ENCODE measurements around the gene PRR35.
A peak's percentile ranks its signal among the peaks of the same experiment; 100 is the strongest.

Gene PRR35

DNA sequence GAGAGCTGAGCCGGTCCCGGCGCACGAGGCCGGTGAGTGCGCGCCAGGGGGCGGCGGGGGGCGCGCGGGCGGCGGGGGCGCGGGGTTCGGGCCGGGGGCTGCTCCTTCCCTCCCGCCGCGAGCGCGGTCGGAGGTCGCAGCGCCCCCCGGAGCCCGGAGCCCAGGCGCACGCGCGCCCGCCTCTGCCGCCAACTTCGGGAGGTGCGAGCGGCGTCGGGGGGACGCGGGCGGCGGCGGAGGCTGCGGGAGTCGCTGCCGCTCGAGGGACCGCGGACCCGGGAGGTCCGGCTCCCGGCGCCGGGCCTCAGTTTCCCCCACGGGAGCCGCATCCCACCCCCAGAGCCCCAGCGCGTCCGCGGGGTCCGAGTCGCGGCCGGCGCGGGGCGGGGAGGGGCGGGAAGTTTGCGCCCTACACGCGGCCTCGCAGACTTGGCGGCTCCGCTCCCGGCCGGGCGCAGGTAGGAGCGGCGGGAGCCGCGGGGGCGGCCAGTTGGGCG lies at the start of gene PRR35:
PRR35 (plus strand) TSS at position 191 of the 497 bp plus-strand sequence. CDS start 2,901 bp downstream, outside the sequence.
- Mint-ChIP-seq H3K27me3 (peaks cover 42% of the 10 kb centered on the region), H3K4me3 (peak within 1 kb of the TSS in 1 of 2 donors; percentile 62)

DNA sequence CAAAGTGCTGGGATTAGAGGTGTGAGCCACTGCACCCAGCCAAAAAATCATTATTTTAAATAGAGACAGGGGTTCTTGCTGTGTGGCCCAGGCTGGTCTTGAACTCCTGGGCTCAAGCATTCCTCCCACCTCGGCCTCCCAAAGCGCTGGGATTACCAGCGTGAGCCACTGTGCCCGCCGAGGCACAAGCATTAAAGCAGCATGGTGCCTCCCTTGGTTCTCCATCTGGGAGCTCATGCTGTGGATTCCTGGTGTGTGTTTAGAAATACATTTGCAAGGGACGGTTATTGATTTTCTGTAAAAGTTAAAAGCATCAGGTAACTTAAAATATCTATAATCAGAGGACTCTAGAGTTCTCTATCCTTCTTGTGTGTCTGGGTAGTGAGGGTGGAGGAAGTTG lies 47.4 kb upstream of the PRR35 start:
- H3K4me3 Mint-ChIP-seq: no peak overlapping the region
- H3K9me3 Mint-ChIP-seq: no peaks in the 10 kb centered on the region
- H3K4me1 Mint-ChIP-seq: no peaks in the 10 kb centered on the region
- peak overlapping the region; percentile 33 to 63 for H3K27ac Mint-ChIP-seq
- no peaks in the 10 kb centered on the region for H3K27me3 Mint-ChIP-seq
- DNase-seq (no peak), ATAC-seq (no peak)

More for the DNA sequence above, at the start of gene PRR35:
- Mint-ChIP-seq H3K27ac (no peak within 1 kb of the TSS), H3K4me1 (no peaks in the 10 kb centered on the region), H3K9me3 (no peaks in the 10 kb centered on the region)
- ATAC-seq (no peak), DNase-seq (no peak)

DNA sequence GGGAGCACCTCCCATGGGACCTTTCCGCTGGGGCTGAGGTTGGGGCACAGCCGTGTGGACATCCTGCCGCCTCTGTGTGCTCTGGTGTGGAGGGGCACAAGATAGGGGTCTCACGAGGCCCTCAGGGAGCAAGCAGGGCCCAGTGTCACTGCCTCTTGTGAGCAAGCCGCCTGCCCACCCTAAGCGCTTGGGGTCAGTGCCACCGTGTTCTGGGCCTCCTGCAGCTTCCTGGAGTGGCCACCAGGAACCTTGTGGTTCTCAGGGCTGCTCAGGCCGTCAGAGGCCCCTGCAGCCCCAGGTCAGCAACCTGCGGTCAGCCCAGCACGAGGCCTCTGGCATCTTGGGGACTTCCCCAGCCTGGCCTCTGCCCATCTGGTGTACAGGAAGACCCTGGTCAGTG lies 46.2 kb upstream of the PRR35 start:
- Mint-ChIP-seq H3K27ac (no peak overlapping the region), H3K27me3 (no peaks in the 10 kb centered on the region), H3K4me1 (no peaks in the 10 kb centered on the region), H3K4me3 (no peak overlapping the region), H3K9me3 (no peaks in the 10 kb centered on the region)
- no peak for ATAC-seq
- no peak for DNase-seq

DNA sequence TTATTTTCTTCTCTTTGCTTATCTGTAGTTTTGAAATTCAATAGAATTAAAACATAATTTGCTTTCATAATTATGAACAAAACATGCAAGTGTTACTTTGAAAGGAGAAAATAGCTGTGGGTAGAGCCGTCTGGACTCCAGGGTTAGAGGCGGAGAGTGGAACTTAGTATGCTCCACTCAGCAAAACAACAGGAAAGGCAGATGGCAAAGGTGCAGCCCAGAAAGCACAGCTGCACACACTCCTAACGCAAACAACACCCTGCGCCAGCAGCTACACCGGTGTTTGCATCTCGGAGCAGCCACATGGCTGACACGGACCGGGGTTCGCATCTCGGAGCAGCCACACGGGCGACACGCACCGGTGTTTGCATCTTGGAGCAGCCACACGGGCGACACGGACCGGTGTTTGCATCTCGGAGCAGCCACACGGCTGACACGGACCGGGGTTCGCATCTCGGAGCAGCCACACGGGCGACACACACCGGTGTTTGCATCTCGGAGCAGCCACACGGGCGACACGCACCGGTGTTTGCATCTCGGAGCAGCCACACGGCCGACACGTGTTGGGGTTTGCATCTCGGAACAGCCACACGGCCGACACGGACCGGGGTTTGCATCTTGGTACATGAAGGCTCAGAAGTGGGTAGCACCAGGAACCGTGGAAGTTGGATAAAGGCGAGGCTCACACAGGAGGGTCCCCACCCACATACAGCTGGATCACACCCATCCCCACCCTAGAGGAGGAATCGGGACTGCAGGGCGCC lies 44.8 kb upstream of the PRR35 start:
- ATAC-seq (no peak), DNase-seq (no peak)
- Mint-ChIP-seq H3K27me3 (no peaks in the 10 kb centered on the region), H3K4me1 (no peaks in the 10 kb centered on the region), H3K27ac (no peak overlapping the region), H3K9me3 (no peaks in the 10 kb centered on the region), H3K4me3 (no peak overlapping the region)

DNA sequence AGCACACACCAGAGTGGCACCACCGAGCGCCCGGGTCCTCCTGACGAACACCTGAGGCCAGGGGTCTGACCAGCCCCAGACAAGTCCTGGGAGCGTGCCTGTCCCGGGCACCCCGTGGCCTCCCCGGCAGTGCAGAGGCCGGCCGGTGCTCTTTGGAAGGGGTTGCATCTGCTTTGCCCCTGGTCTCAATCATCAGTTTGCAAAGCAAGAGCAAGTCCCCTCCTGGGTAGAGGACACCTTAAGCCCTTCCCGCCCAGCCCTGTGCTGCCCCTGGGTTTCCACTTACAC lies 44.3 kb upstream of the PRR35 start:
- ATAC-seq: no peak
- Mint-ChIP-seq H3K27me3 (no peaks in the 10 kb centered on the region), H3K9me3 (no peaks in the 10 kb centered on the region), H3K4me1 (no peaks in the 10 kb centered on the region), H3K4me3 (no peak overlapping the region), H3K27ac (no peak overlapping the region)
- no peak for DNase-seq

DNA sequence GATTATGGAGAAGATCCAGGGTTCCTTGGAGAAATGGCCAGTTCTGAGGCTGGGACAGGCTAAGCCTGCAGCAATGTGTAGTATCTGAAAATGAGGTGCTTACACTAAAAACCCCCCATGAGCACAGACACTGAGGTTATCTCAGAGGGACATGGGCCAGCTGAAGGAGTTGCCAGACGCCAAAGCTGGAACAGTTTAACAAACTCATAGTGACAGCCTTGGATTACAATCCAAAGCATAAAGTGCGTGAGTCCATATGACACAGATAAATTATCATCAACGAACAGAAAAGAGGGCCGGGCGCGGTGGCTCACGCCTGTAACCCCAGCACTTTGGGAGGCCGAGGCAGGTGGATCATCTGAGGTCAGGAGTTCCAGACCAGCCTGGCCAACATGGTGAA lies 43.9 kb upstream of the PRR35 start:
- no peak overlapping the region for H3K27ac Mint-ChIP-seq
- ATAC-seq: no peak

GRCh38 chr16:518858-519257 lies 41.3 kb upstream of the PRR35 start:
- H3K4me1 Mint-ChIP-seq: peaks cover 12% of the 10 kb centered on the region
- H3K9me3 Mint-ChIP-seq: no peaks in the 10 kb centered on the region
- no peak overlapping the region for H3K4me3 Mint-ChIP-seq
- H3K27ac Mint-ChIP-seq: no peak overlapping the region
- no peak for DNase-seq
- no peaks in the 10 kb centered on the region for H3K27me3 Mint-ChIP-seq
- ATAC-seq: no peak

More for the DNA sequence above, 43.9 kb upstream of the PRR35 start:
- DNase-seq: no peak
- Mint-ChIP-seq H3K9me3 (no peaks in the 10 kb centered on the region), H3K27me3 (no peaks in the 10 kb centered on the region), H3K4me3 (no peak overlapping the region), H3K4me1 (no peaks in the 10 kb centered on the region)

- DNase-seq (no peak), ATAC-seq (no peak)
- H3K4me1 Mint-ChIP-seq: peaks cover 17% of the 10 kb centered on the region
- no peaks in the 10 kb centered on the region for H3K9me3 Mint-ChIP-seq
- no peaks in the 10 kb centered on the region for H3K27me3 Mint-ChIP-seq
- peak overlapping the region in 1 of 2 donors; percentile 69 for H3K27ac Mint-ChIP-seq
- H3K4me3 Mint-ChIP-seq: no peak overlapping the region
Measured at GRCh38 chr16:519425-519824, 40.8 kb upstream of the PRR35 start.

GRCh38 chr16:519841-520687 lies 40.1 kb upstream of the PRR35 start:
- H3K9me3 Mint-ChIP-seq: no peaks in the 10 kb centered on the region

DNA sequence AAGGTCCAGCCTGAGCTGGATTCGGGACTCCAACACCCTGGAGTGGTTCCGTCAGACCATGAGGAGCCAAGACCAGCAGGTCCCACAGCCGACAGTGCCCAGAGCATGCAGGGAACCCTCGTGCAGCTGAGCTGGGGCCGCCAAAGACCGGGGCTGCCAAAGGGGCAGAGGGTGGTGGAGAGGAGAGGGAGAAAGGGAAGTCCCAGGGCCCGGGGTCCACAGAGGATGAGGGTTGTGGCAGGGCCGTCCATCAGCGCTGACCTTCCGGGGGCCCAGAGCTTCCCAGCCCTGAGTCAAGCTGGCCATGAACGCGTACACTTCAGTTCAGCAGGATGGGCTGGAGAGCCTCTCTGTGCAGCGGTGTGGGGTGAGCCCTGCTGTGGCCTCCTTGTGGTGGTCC lies 39.3 kb upstream of the PRR35 start:
- no peak for ATAC-seq
- Mint-ChIP-seq H3K4me3 (no peak overlapping the region), H3K27ac (no peak overlapping the region), H3K4me1 (peaks cover 32% of the 10 kb centered on the region), H3K9me3 (no peaks in the 10 kb centered on the region), H3K27me3 (no peaks in the 10 kb centered on the region)
- no peak for DNase-seq

More at GRCh38 chr16:519841-520687, 40.1 kb upstream of the PRR35 start:
- ATAC-seq: no peak
- H3K27me3 Mint-ChIP-seq: no peaks in the 10 kb centered on the region
- H3K4me3 Mint-ChIP-seq: no peak overlapping the region
- no peak for DNase-seq
- peak overlapping the region in 1 of 2 donors; percentile 19 for H3K27ac Mint-ChIP-seq
- peaks cover 24% of the 10 kb centered on the region for H3K4me1 Mint-ChIP-seq

GRCh38 chr16:521381-522210 lies 38.6 kb upstream of the PRR35 start:
- Mint-ChIP-seq H3K4me3 (no peak overlapping the region), H3K27ac (no peak overlapping the region), H3K9me3 (no peaks in the 10 kb centered on the region)

DNA sequence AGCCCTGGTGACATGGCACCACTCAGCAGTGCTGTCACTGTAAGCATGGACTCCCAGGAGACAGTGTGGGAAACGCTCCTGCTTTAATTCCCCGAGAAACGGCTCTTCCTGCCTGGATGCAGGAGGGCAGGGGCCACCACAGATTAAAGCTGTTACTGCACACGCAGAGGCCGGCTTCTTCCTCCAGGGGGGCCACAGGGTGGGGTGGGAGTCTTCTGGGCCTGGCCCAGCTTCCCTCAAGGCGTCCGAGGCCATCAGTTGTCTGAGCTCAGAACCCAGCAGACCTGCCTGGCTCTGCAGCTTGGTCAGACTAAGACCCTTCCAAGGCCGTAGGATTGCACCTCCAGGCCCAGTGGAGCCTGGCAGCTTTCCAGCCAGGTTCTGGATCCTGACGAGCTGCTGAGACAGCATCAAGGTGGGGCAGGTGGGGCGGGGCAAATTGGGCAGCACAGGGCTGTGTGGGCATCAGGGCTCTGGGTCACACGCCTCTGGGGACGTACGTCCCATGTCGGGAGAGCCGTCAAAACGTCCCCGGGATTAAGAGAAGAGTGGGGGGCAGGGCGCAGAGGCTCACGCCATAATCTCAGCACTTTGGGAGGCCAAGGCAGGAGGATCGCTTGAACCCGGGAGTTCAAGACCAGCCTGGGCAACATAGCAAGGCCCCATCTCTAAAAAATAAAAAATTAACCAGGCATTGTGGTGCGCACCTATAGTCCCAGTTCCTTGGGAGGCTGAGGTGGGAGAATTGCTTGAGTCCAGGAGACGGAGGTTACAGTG lies 37.7 kb upstream of the PRR35 start:
- Mint-ChIP-seq H3K27me3 (no peaks in the 10 kb centered on the region), H3K4me1 (peaks cover 42% of the 10 kb centered on the region), H3K4me3 (no peak overlapping the region), H3K27ac (peak overlapping the region; percentile 10 to 43), H3K9me3 (no peaks in the 10 kb centered on the region)
- no peak for ATAC-seq
- no peak for DNase-seq

More at GRCh38 chr16:521381-522210, 38.6 kb upstream of the PRR35 start:
- ATAC-seq (no peak), DNase-seq (no peak)
- no peaks in the 10 kb centered on the region for H3K27me3 Mint-ChIP-seq
- peaks cover 39% of the 10 kb centered on the region for H3K4me1 Mint-ChIP-seq

- Mint-ChIP-seq H3K27ac (peak overlapping the region; percentile 43 to 71), H3K9me3 (no peaks in the 10 kb centered on the region), H3K4me1 (peaks cover 42% of the 10 kb centered on the region), H3K4me3 (no peak overlapping the region), H3K27me3 (no peaks in the 10 kb centered on the region)
- DNase-seq: no peak
- ATAC-seq: no peak
Measured at GRCh38 chr16:523097-523741, 37.0 kb upstream of the PRR35 start.

- H3K27ac Mint-ChIP-seq: peak overlapping the region; percentile 98 to 99
- H3K27me3 Mint-ChIP-seq: no peaks in the 10 kb centered on the region
- no peaks in the 10 kb centered on the region for H3K9me3 Mint-ChIP-seq
- DNase-seq: no peak
- peaks cover 53% of the 10 kb centered on the region for H3K4me1 Mint-ChIP-seq
- no peak for ATAC-seq
- H3K4me3 Mint-ChIP-seq: peak overlapping the region; percentile 82 to 87
Measured at GRCh38 chr16:524274-525040, 35.7 kb upstream of the PRR35 start.

Data from stimulated activated naive CD8-positive, alpha-beta T cell treated with anti-CD3 and anti-CD28 coated beads, Interleukin-15, amount 100 ng/mL, for 72 hours (primary cell).